IMR-90 (cell line): ENCODE results near the gene CDK5RAP2. TPM values are rescaled to one million over a fixed set of nuclear protein-coding genes. Genes with fewer than 3 reads are reported as not detected.

Experiments
- ATAC-seq: fragments of 200-7000 bp; cut with Tn5 transposase; 2 replicates; pipeline ENCODE4 v1.9.1; 2020; ENCODE audit warnings: low read depth, mild to moderate bottlenecking, moderate library complexity
- BruUV-seq: library from RNA; stranded (reverse); fragments of 400-500 nt; replicated peaks from 2 replicates; lab custom pipeline; 2021; lab: Mats Ljungman, UMichigan
- CTCF ChIA-PET: fragments of 300-600 bp; formaldehyde crosslinking; extraction: SDS; loops from one replicate; lab custom pipeline; 2021; ENCODE audit warnings: antibody characterized with exemption; lab: Yijun Ruan, JAX
- POLR2A ChIA-PET: fragments of 300-600 bp; sonication (Branson Sonifier 250); formaldehyde crosslinking; loops from one replicate; lab custom pipeline; 2022; ENCODE audit warnings: antibody characterized with exemption; ENCODE audit not compliant: unreplicated experiment; lab: Charles Lee
- DNase-seq: peaks from one replicate; pipeline ENCODE4 v3.0.0; 2013
- H2AFZ ChIP-seq: replicated peaks from 2 replicates; pipeline ENCODE3; 2013; ENCODE audit warnings: low read length, mild to moderate bottlenecking; ENCODE audit not compliant: poor library complexity
- H2AK5ac ChIP-seq: 2 replicates; pipeline ENCODE4 v1.6.1; 2013; ENCODE audit warnings: low read depth, low read length, inconsistent platforms
- H2AK9ac ChIP-seq: replicated peaks from 2 replicates; pipeline ENCODE3; 2013; ENCODE audit warnings: mild to moderate bottlenecking, low read depth, low read length, moderate library complexity; ENCODE audit not compliant: poor library complexity
- H2BK120ac ChIP-seq: 2 replicates; pipeline ENCODE4 v1.6.1; 2013; ENCODE audit warnings: low read depth, low read length, inconsistent platforms
- H2BK15ac ChIP-seq: 3 replicates; pipeline ENCODE4 v1.6.1; 2013; ENCODE audit warnings: low read depth, low read length, inconsistent platforms
- H2BK20ac ChIP-seq: 2 replicates; pipeline ENCODE4 v1.6.1; 2013; ENCODE audit warnings: low read depth, mild to moderate bottlenecking, inconsistent platforms, low read length, moderate library complexity
- H2BK5ac ChIP-seq: 2 replicates; pipeline ENCODE4 v1.6.1; 2013; ENCODE audit warnings: mild to moderate bottlenecking, low read depth, low read length, inconsistent platforms; ENCODE audit not compliant: poor library complexity, severe bottlenecking
- H3K14ac ChIP-seq: replicated peaks from 2 replicates; pipeline ENCODE4 v1.6.1; 2013; ENCODE audit warnings: low read depth, low read length, inconsistent platforms
- H3K18ac ChIP-seq: 2 replicates; pipeline ENCODE4 v1.6.1; 2013; ENCODE audit warnings: low read depth, low read length, control low read depth
- H3K23ac ChIP-seq: 2 replicates; pipeline ENCODE4 v1.6.1; 2013; ENCODE audit warnings: low read depth, low read length, inconsistent platforms
- H3K27ac ChIP-seq: 2 replicates; pipeline ENCODE4 v1.5.1; 2013; ENCODE audit warnings: mild to moderate bottlenecking, control low read depth, low read length; ENCODE audit not compliant: insufficient read depth
- H3K27me3 ChIP-seq: 2 replicates; pipeline ENCODE4 v1.6.1; 2013; ENCODE audit warnings: low read length; ENCODE audit not compliant: control insufficient read depth, insufficient read depth
- H3K36me3 ChIP-seq: 2 replicates; pipeline ENCODE4 v1.6.1; 2013; ENCODE audit warnings: low read length, mixed read lengths; ENCODE audit not compliant: control insufficient read depth, insufficient read depth
- H3K4ac ChIP-seq: 2 replicates; pipeline ENCODE4 v1.6.1; 2013; ENCODE audit warnings: low read depth, low read length, inconsistent platforms
- H3K4me1 ChIP-seq: 2 replicates; pipeline ENCODE4 v1.6.1; 2013; ENCODE audit warnings: low read length, mixed read lengths; ENCODE audit not compliant: control insufficient read depth, insufficient read depth
- H3K4me2 ChIP-seq: 2 replicates; pipeline ENCODE4 v1.6.1; 2013; ENCODE audit warnings: low read depth, mild to moderate bottlenecking, control low read depth, low read length, moderate library complexity
- H3K4me3 ChIP-seq: 2 replicates; pipeline ENCODE4 v1.5.1; 2013; ENCODE audit warnings: low read depth, mild to moderate bottlenecking, control low read depth, low read length, moderate library complexity; ENCODE audit not compliant: insufficient read depth
- H3K56ac ChIP-seq: 2 replicates; pipeline ENCODE4 v1.6.1; 2013; ENCODE audit warnings: low read length, inconsistent platforms; ENCODE audit not compliant: insufficient read depth; ENCODE audit errors: extremely low read depth
- H3K79me1 ChIP-seq, 2 experiments: 2 replicates each; pipeline ENCODE4 v1.6.1; 2013; ENCODE audit warnings: low read length in 2 of 2, inconsistent platforms in 1 of 2, low read depth in 1 of 2
- H3K9ac ChIP-seq: 2 replicates; pipeline ENCODE4 v1.6.1; 2013; ENCODE audit warnings: low read depth, low read length, control low read depth
- H3K9me1 ChIP-seq: 2 replicates; pipeline ENCODE4 v1.6.1; 2013; ENCODE audit warnings: low read length, inconsistent platforms; ENCODE audit not compliant: insufficient read depth
- H3K9me3 ChIP-seq: 2 replicates; pipeline ENCODE4 v1.6.1; 2013; ENCODE audit warnings: low read length; ENCODE audit not compliant: control insufficient read depth, insufficient read depth
- H4K20me1 ChIP-seq: 2 replicates; pipeline ENCODE4 v1.6.1; 2013; ENCODE audit warnings: low read length, inconsistent platforms; ENCODE audit not compliant: insufficient read depth
- H4K5ac ChIP-seq: 2 replicates; pipeline ENCODE4 v1.6.1; 2013; ENCODE audit warnings: mild to moderate bottlenecking, low read depth, low read length, control low read depth
- H4K8ac ChIP-seq, 2 experiments: 2 replicates each; pipeline ENCODE4 v1.6.1; 2013; ENCODE audit warnings: low read depth in 2 of 2, low read length in 2 of 2, control low read depth in 1 of 2, inconsistent platforms in 1 of 2
- H4K91ac ChIP-seq: 2 replicates; pipeline ENCODE4 v1.6.1; 2013; ENCODE audit warnings: low read depth, low read length, inconsistent platforms; ENCODE audit not compliant: insufficient read depth
- CHD1 ChIP-seq: IDR thresholded peaks from 2 replicates; pipeline ENCODE4 v1.6.1; 2012; ENCODE audit warnings: low read depth, low read length, improper control_type of control experiment
- FOS ChIP-seq: fragments of 150-350 bp; IDR thresholded peaks from 2 replicates; pipeline ENCODE4 v1.6.1; 2016; ENCODE audit warnings: low read depth, low read length
- RAD21 ChIP-seq: IDR thresholded peaks from 2 replicates; pipeline ENCODE4 v1.6.1; 2012; ENCODE audit warnings: low read length, improper control_type of control experiment
- RFX5 ChIP-seq: IDR thresholded peaks from 2 replicates; pipeline ENCODE4 v1.8.0; 2012; ENCODE audit warnings: low read depth, mild to moderate bottlenecking, low read length, moderate library complexity
- SMC3 ChIP-seq: fragments of 150-350 bp; IDR thresholded peaks from 2 replicates; pipeline ENCODE4 v1.6.1; 2016; ENCODE audit warnings: low read depth, mild to moderate bottlenecking, antibody characterized with exemption, low read length, moderate library complexity
- WGBS, 2 experiments: methylation state at CpG; one replicate each; pipeline versions ENCODE4 v1.1.5 to v1.1.7; 2013; ENCODE audit warnings: missing lambda C conversion rate in 2 of 2; ENCODE audit not compliant: insufficient read length in 1 of 2; ENCODE audit errors: extremely low coverage in 2 of 2; 5-methylcytosine and 5-hydroxymethylcytosine counted together
- dilution Hi-C: fragments of 300-500 bp; cut with HindIII; formaldehyde crosslinking; loops from one replicate; pipeline ENCODE4 v1.14.3; 2018; ENCODE audit warnings: low sequenced_read_pairs; ENCODE audit not compliant: unreplicated experiment
- in situ Hi-C: fragments of 300-500 bp; cut with MboI; formaldehyde crosslinking; loops from 3 replicates; pipeline ENCODE4 v1.14.3; 2019; ENCODE audit warnings: low sequenced_read_pairs, inconsistent platforms, mixed read lengths
- intact Hi-C: fragments of 100-400 bp; cut with micrococcal nuclease; formaldehyde crosslinking; loops from 2 replicates; pipeline ENCODE4 v1.10.0; 2022
- polyA plus RNA-seq, 3 experiments: library from polyadenylated mRNA; depleted of rRNA; stranded (reverse); fragments of >200 nt; gene quantifications; 2 replicates each; pipeline ENCODE4 v1.2.3, GENCODE V29; 2012; ENCODE audit warnings: low replicate concordance in 1 of 3
- total RNA-seq: library from RNA; depleted of rRNA; stranded (reverse); fragments of >200 nt; gene quantifications from 2 replicates; pipeline ENCODE4 v1.2.3, GENCODE V29; 2012
- TF ChIP-seq, protein P1 (sequence below): conservative IDR thresholded peaks from 2 replicates; pipeline ENCODE4 v1.5.1; 2012; ENCODE audit warnings: mild to moderate bottlenecking, low read depth, low read length, improper control_type of control experiment

Gene CDK5RAP2
- total and polyA plus RNA-seq, 2 of the 4 experiments (the other 2 are of a cell fraction) = 29.5 to 31.7 TPM

- H3K9me3 ChIP-seq = no peaks in the 10 kb centered on the region
- H2AK9ac ChIP-seq = no peak overlapping the region
- no peak overlapping the region for H2BK120ac ChIP-seq
- in situ Hi-C loops = loop anchor here (25.0 kb wide), 1 partner anchor 442 kb away; the partner anchor contains the start of genes C5 and CNTRL
- peaks cover 4% of the 10 kb centered on the region; the same call in 1 of the 2 replicates for H3K9me1 ChIP-seq
- peak overlapping the region in 1 of 2 experiments; percentile 14; a peak in 1 of 4 replicates for H4K8ac ChIP-seq
- TF ChIP-seq RAD21 = peak; percentile 85
- TF ChIP-seq, protein P1, sequence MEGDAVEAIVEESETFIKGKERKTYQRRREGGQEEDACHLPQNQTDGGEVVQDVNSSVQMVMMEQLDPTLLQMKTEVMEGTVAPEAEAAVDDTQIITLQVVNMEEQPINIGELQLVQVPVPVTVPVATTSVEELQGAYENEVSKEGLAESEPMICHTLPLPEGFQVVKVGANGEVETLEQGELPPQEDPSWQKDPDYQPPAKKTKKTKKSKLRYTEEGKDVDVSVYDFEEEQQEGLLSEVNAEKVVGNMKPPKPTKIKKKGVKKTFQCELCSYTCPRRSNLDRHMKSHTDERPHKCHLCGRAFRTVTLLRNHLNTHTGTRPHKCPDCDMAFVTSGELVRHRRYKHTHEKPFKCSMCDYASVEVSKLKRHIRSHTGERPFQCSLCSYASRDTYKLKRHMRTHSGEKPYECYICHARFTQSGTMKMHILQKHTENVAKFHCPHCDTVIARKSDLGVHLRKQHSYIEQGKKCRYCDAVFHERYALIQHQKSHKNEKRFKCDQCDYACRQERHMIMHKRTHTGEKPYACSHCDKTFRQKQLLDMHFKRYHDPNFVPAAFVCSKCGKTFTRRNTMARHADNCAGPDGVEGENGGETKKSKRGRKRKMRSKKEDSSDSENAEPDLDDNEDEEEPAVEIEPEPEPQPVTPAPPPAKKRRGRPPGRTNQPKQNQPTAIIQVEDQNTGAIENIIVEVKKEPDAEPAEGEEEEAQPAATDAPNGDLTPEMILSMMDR = peak; percentile 83
- TF ChIP-seq FOS = peak; percentile 22; the same call in 1 of the 2 replicates
- TF ChIP-seq RFX5 = no peak
- TF ChIP-seq CHD1 = no peak
- TF ChIP-seq SMC3 = peak; percentile 66
- no peak overlapping the region; the same call in 1 of the 2 replicates for H3K27ac ChIP-seq
- no peak overlapping the region for H3K23ac ChIP-seq
- H3K4ac ChIP-seq = 0 out of 2 replicates have a peak overlapping the region, but pooled peaks have one; percentile 6
- ChIA-PET POLR2A (no interaction called here), CTCF (interaction anchor here (0.6 to 1.3 kb wide), 9 partner anchors 10 to 451 kb away, joined by 3 to 4 read pairs (median 3); partner anchors contain the start of gene MEGF9)
- no peak overlapping the region for H4K91ac ChIP-seq
- no peaks in the 10 kb centered on the region for H4K20me1 ChIP-seq
- H4K5ac ChIP-seq = no peak overlapping the region
- H2AFZ ChIP-seq = no peak overlapping the region
- no peaks in the 10 kb centered on the region for H3K27me3 ChIP-seq
- intact Hi-C loops = loop anchor here (1.0 to 10.0 kb wide), 5 partner anchors 93 to 437 kb away; no protein-coding TSS in a partner anchor
- WGBS, 2 experiments = no CpG with 5 or more reads among the region's 8 CpGs
- no peak overlapping the region for H3K14ac ChIP-seq
- peak overlapping the region; percentile 65; the same call in 1 of the 2 replicates for H3K18ac ChIP-seq
- H3K56ac ChIP-seq = no peak overlapping the region
- peaks cover 0 to 7% of the 10 kb centered on the region in 2 experiments; a peak in 2 of 4 replicates for H3K79me1 ChIP-seq
- no TSS peak for BruUV-seq
- peaks cover 4% of the 10 kb centered on the region; the same call in 1 of the 2 replicates for H3K36me3 ChIP-seq
- H3K4me3 ChIP-seq = no peak overlapping the region
- no peak overlapping the region for H3K4me2 ChIP-seq
- peaks cover 11% of the 10 kb centered on the region for H3K4me1 ChIP-seq
- H2BK5ac ChIP-seq = peak overlapping the region; percentile 48
- H3K9ac ChIP-seq = no peak overlapping the region
- dilution Hi-C loops = no loop called here
- H2AK5ac ChIP-seq = no peak overlapping the region
- ATAC-seq (peak; percentile 79), DNase-seq (peak; percentile 74)
- H2BK15ac ChIP-seq = no peak overlapping the region
- H2BK20ac ChIP-seq = no peak overlapping the region
Observed at GRCh38 chr9:120619751-120620655, 40.0 kb upstream of the CDK5RAP2 start.
